Esophagus muscularis mucosa (tissue), 4 donors: ENCODE measurements around the gene PTPMT1.

Experiments
- CTCF ChIP-seq, 3 experiments: fragments of 200-600 bp in 2 of 3; fragments of 450-650 bp in 1 of 3; sonication (generic) in 2 of 3; IDR thresholded peaks; one replicate each; pipeline ENCODE4 v1.5.1; 2017 to 2019; ENCODE audit warnings: antibody characterized with exemption in 3 of 3, mild to moderate bottlenecking in 2 of 3, moderate library complexity in 1 of 3
- EP300 ChIP-seq: sonication (generic); formaldehyde crosslinking; IDR thresholded peaks from one replicate; pipeline ENCODE4 v1.6.1; 2017; ENCODE audit warnings: antibody characterized with exemption
- POLR2A ChIP-seq: fragments of 450-650 bp; IDR thresholded peaks from one replicate; pipeline ENCODE4 v1.6.1; 2017; ENCODE audit warnings: antibody characterized with exemption, moderate library complexity, mild to moderate bottlenecking, low read depth

- no peak for TF ChIP-seq CTCF (IDR thresholded peaks at IDR 0.05)
- TF ChIP-seq POLR2A: no peak
- TF ChIP-seq EP300: no peak
Measured at GRCh38 chr11:47529951-47530350, 35.4 kb upstream of the PTPMT1 start.
